ENCODE measurements around the gene RGCC.

RGCC gene

GRCh38 chr13:41461527-41462139 is 4.3 kb downstream of the RGCC start:
- Histone ChIP-seq H3K36me3 (replicated peaks; ENCODE audit: insufficient read depth, low read length) (no peaks in the 10 kb centered on the region), H3K27ac (ENCODE audit: low read length) (no peak overlapping the region), H3K27me3 (replicated peaks; ENCODE audit: insufficient read depth, low read length) (no peaks in the 10 kb centered on the region), H4K20me1 (ENCODE audit: insufficient read depth, low read length) (no peaks in the 10 kb centered on the region), H2AFZ (ENCODE audit: low read length) (no peak overlapping the region), H3K79me2 (ENCODE audit: low read length) (peaks cover 3% of the 10 kb centered on the region; the same call in 1 of the 2 replicates), H3K9me2 (replicated peaks; ENCODE audit: insufficient read depth, low read length) (no peaks in the 10 kb centered on the region), H3K4me3 (ENCODE audit: low read length) (no peak overlapping the region), H3F3A (ENCODE audit: insufficient read depth, low read length) (no peaks in the 10 kb centered on the region), H3K9me3 (replicated peaks; ENCODE audit: insufficient read depth, low read length) (no peaks in the 10 kb centered on the region), H3K4me2 (ENCODE audit: low read depth, low read length) (no peak overlapping the region), H3K9ac (ENCODE audit: low read length) (no peak overlapping the region), H3K4me1 (ENCODE audit: low read length) (no peaks in the 10 kb centered on the region)
- no peak for TF ChIP-seq EZH2phosphoT487 (IDR thresholded peaks at IDR 0.05; ENCODE audit: low read length)
- TF ChIP-seq CTCF (IDR thresholded peaks at IDR 0.05; ENCODE audit: low read length) = no peak
- no peak for TF ChIP-seq EZH2 (optimal IDR thresholded peaks at IDR 0.05; ENCODE audit: low read depth, low read length)
- DNase-seq = no peak

- H3K4me1 ChIP-seq (ENCODE audit: low read length) = no peaks in the 10 kb centered on the region
- H3K27me3 ChIP-seq (replicated peaks; ENCODE audit: insufficient read depth, low read length) = no peaks in the 10 kb centered on the region
- H3F3A ChIP-seq (ENCODE audit: insufficient read depth, low read length) = no peaks in the 10 kb centered on the region
- no peaks in the 10 kb centered on the region for H3K36me3 ChIP-seq (replicated peaks; ENCODE audit: insufficient read depth, low read length)
- no peak overlapping the region for H3K4me2 ChIP-seq (ENCODE audit: low read depth, low read length)
- no peak overlapping the region for H3K4me3 ChIP-seq (ENCODE audit: low read length)
- no peak overlapping the region for H3K9ac ChIP-seq (ENCODE audit: low read length)
- DNase-seq = no peak
- H3K79me2 ChIP-seq (ENCODE audit: low read length) = peaks cover 3% of the 10 kb centered on the region; the same call in 1 of the 2 replicates
- no peaks in the 10 kb centered on the region for H3K9me3 ChIP-seq (replicated peaks; ENCODE audit: insufficient read depth, low read length)
- no peaks in the 10 kb centered on the region for H3K9me2 ChIP-seq (replicated peaks; ENCODE audit: insufficient read depth, low read length)
- no peak overlapping the region for H3K27ac ChIP-seq (ENCODE audit: low read length)
- no peak for TF ChIP-seq EZH2 (optimal IDR thresholded peaks at IDR 0.05; ENCODE audit: low read depth, low read length)
- TF ChIP-seq EZH2phosphoT487 (IDR thresholded peaks at IDR 0.05; ENCODE audit: low read length) = no peak
- TF ChIP-seq CTCF (IDR thresholded peaks at IDR 0.05; ENCODE audit: low read length) = no peak
- no peaks in the 10 kb centered on the region for H4K20me1 ChIP-seq (ENCODE audit: insufficient read depth, low read length)
- no peak overlapping the region for H2AFZ ChIP-seq (ENCODE audit: low read length)
These were observed 5.1 kb downstream of the RGCC start for GRCh38 chr13:41462427-41462826.

- Histone ChIP-seq H3K4me3 (ENCODE audit: low read length) (no peak overlapping the region), H3K9ac (ENCODE audit: low read length) (no peak overlapping the region), H3K9me3 (replicated peaks; ENCODE audit: insufficient read depth, low read length) (no peaks in the 10 kb centered on the region), H3K79me2 (ENCODE audit: low read length) (no peaks in the 10 kb centered on the region; the same call in 1 of the 2 replicates), H4K20me1 (ENCODE audit: insufficient read depth, low read length) (no peaks in the 10 kb centered on the region), H3K4me1 (ENCODE audit: low read length) (no peaks in the 10 kb centered on the region), H3K36me3 (replicated peaks; ENCODE audit: insufficient read depth, low read length) (no peaks in the 10 kb centered on the region), H3K27ac (ENCODE audit: low read length) (no peak overlapping the region), H3K9me2 (replicated peaks; ENCODE audit: insufficient read depth, low read length) (no peaks in the 10 kb centered on the region), H3K4me2 (ENCODE audit: low read depth, low read length) (no peak overlapping the region), H2AFZ (ENCODE audit: low read length) (no peak overlapping the region), H3F3A (ENCODE audit: insufficient read depth, low read length) (no peaks in the 10 kb centered on the region), H3K27me3 (replicated peaks; ENCODE audit: insufficient read depth, low read length) (no peaks in the 10 kb centered on the region)
- TF ChIP-seq CTCF (IDR thresholded peaks at IDR 0.05; ENCODE audit: low read length) = no peak
- TF ChIP-seq EZH2phosphoT487 (IDR thresholded peaks at IDR 0.05; ENCODE audit: low read length) = no peak
- no peak for TF ChIP-seq EZH2 (optimal IDR thresholded peaks at IDR 0.05; ENCODE audit: low read depth, low read length)
- no peak for DNase-seq
These were observed 6.7 kb downstream of the RGCC start for GRCh38 chr13:41463838-41464602.

All from MM.1S (cell line).